Measurements from ENCODE around the gene CLIP4.
"Not testable (repeated sequence)": the region's sequence is repeated elsewhere in the genome, so short reads cannot be mapped to it uniquely, and the experiment has no call there.

The CLIP4 gene

GRCh38 chr2:29114946-29115609 is at the start of gene CLIP4:
CLIP4 (plus strand) TSS chr2:29115415; CDS start chr2:29121389, 5,974 bp downstream.
- DNase-seq: peak in 41 of 56 donors; percentile 24 to 82 (median 57)

GRCh38 chr2:29066271-29066860 is 48.8 kb upstream of the CLIP4 start:
- no peak for DNase-seq

GRCh38 chr2:29066997-29067605 is 48.1 kb upstream of the CLIP4 start:
- DNase-seq: no peak

- DNase-seq: no peak
Observed at GRCh38 chr2:29068513-29068912, 46.7 kb upstream of the CLIP4 start.

GRCh38 chr2:29070526-29070925 is 44.7 kb upstream of the CLIP4 start:
- DNase-seq: no peak

GRCh38 chr2:29071032-29071975 is 43.9 kb upstream of the CLIP4 start:
- no peak for DNase-seq

GRCh38 chr2:29072251-29072650 is 43.0 kb upstream of the CLIP4 start:
- no peak for DNase-seq

GRCh38 chr2:29072971-29073725 is 42.1 kb upstream of the CLIP4 start:
- DNase-seq: no peak

- no peak for DNase-seq
Observed at GRCh38 chr2:29073933-29074332, 41.3 kb upstream of the CLIP4 start.

- DNase-seq: no peak
Observed at GRCh38 chr2:29074411-29074810, 40.8 kb upstream of the CLIP4 start, which contains the start of gene PCARE. PCARE (minus strand) TSS chr2:29074523; CDS start chr2:29074261, 262 bp downstream.

- DNase-seq: peak in 54 of 56 donors; percentile 10 to 89 (median 69)
Observed at GRCh38 chr2:29075894-29076705, 39.1 kb upstream of the CLIP4 start.

GRCh38 chr2:29079887-29080286 is 35.3 kb upstream of the CLIP4 start:
- no peak for DNase-seq

GRCh38 chr2:29080886-29081743 is 34.1 kb upstream of the CLIP4 start:
- no peak for DNase-seq

GRCh38 chr2:29082804-29083495 is 32.3 kb upstream of the CLIP4 start:
- DNase-seq: no peak

GRCh38 chr2:29084554-29084953 is 30.7 kb upstream of the CLIP4 start:
- DNase-seq: no peak

- DNase-seq: not testable (repeated sequence)
Observed at GRCh38 chr2:29090311-29090710, 24.9 kb upstream of the CLIP4 start.

GRCh38 chr2:29096969-29097368 is 18.2 kb upstream of the CLIP4 start:
- no peak for DNase-seq

- DNase-seq: no peak
Observed at GRCh38 chr2:29097569-29097968, 17.6 kb upstream of the CLIP4 start.

Measured in amygdala (tissue), 56 donors.